Endodermal cell (in vitro differentiated cells): ENCODE measurements around the gene GNG12. TPM values are rescaled to one million over a fixed set of nuclear protein-coding genes. Genes with fewer than 3 reads are reported as not detected.
A peak's percentile ranks its signal among the peaks of the same experiment; 100 is the strongest.

ENCODE experiments used
- DNase-seq: peaks from one replicate; pipeline ENCODE4 v3.0.0-alpha.2; 2017
- H3K27ac ChIP-seq: 2 replicates; pipeline ENCODE4 v1.5.1; 2013; ENCODE audit warnings: mild to moderate bottlenecking, low read depth, low read length, moderate library complexity
- H3K27me3 ChIP-seq: 2 replicates; pipeline ENCODE4 v1.6.1; 2013; ENCODE audit warnings: mild to moderate bottlenecking, low read length, moderate library complexity; ENCODE audit not compliant: insufficient read depth, control insufficient read depth, poor library complexity, severe bottlenecking
- H3K36me3 ChIP-seq: 2 replicates; pipeline ENCODE4 v1.7.0; 2013; ENCODE audit warnings: mild to moderate bottlenecking, low read length, moderate library complexity; ENCODE audit not compliant: control insufficient read depth, insufficient read depth
- H3K4me1 ChIP-seq: one replicate; pipeline ENCODE4 v1.7.0; 2013; ENCODE audit warnings: low read length; ENCODE audit not compliant: control insufficient read depth, insufficient read depth
- H3K4me3 ChIP-seq: 2 replicates; pipeline ENCODE4 v1.5.1; 2013; ENCODE audit warnings: mild to moderate bottlenecking, low read length, moderate library complexity
- H3K9ac ChIP-seq: 2 replicates; pipeline ENCODE4 v1.6.1; 2013; ENCODE audit warnings: mild to moderate bottlenecking, low read length, moderate library complexity; ENCODE audit not compliant: poor library complexity, severe bottlenecking; ENCODE audit errors: extremely low read depth
- H3K9me3 ChIP-seq: 2 replicates; pipeline ENCODE4 v1.6.1; 2013; ENCODE audit warnings: mild to moderate bottlenecking, low read length, moderate library complexity; ENCODE audit not compliant: control insufficient read depth
- H3K27ac Mint-ChIP-seq: 2 replicates; pipeline ENCODE4 v1.8.0; 2020; ENCODE audit warnings: mixed read lengths
- H3K27me3 Mint-ChIP-seq: 2 replicates; pipeline ENCODE4 v1.8.0; 2021; ENCODE audit warnings: mild to moderate bottlenecking, mixed read lengths; ENCODE audit not compliant: insufficient read depth
- H3K36me3 Mint-ChIP-seq: 2 replicates; pipeline ENCODE4 v1.8.0; 2020; ENCODE audit warnings: low read depth, mixed read lengths
- H3K4me1 Mint-ChIP-seq: 2 replicates; pipeline ENCODE4 v1.8.0; 2020; ENCODE audit warnings: mixed read lengths
- H3K4me3 Mint-ChIP-seq: 2 replicates; pipeline ENCODE4 v1.8.0; 2020; ENCODE audit warnings: mild to moderate bottlenecking, moderate library complexity, mixed read lengths
- H3K9me3 Mint-ChIP-seq: 2 replicates; pipeline ENCODE4 v1.8.0; 2020; ENCODE audit warnings: mild to moderate bottlenecking, mixed read lengths
- WGBS, 2 experiments: methylation state at CpG; one replicate each; pipeline versions ENCODE4 v1.1.5 to v1.1.7; 2013; ENCODE audit warnings: missing lambda C conversion rate in 2 of 2, mixed read lengths in 1 of 2; ENCODE audit not compliant: insufficient coverage in 1 of 2, insufficient read length in 1 of 2; 5-methylcytosine and 5-hydroxymethylcytosine counted together
- total RNA-seq, 2 donors: library from RNA; stranded (reverse); fragmentation: NEBNext Ultra II Directional in 1 of 2; extraction: Animal tissue kit (Norgen Biotek cat#: 25700) in 1 of 2; gene quantifications; 2 replicates in 1 of 2; 3 replicates in 1 of 2; pipeline ENCODE4 v1.2.1, GENCODE V29; 2021
- TF ChIP-seq, protein P1 (sequence below): fragments of 200-600 bp; sonication (generic); conservative IDR thresholded peaks from 2 replicates; pipeline ENCODE4 v1.5.0; 2021; ENCODE audit warnings: antibody characterized with exemption, mild to moderate bottlenecking

The GNG12 gene
- total RNA-seq, 2 donors from 2014 or later: 7.7 to 9.2 TPM

DNA sequence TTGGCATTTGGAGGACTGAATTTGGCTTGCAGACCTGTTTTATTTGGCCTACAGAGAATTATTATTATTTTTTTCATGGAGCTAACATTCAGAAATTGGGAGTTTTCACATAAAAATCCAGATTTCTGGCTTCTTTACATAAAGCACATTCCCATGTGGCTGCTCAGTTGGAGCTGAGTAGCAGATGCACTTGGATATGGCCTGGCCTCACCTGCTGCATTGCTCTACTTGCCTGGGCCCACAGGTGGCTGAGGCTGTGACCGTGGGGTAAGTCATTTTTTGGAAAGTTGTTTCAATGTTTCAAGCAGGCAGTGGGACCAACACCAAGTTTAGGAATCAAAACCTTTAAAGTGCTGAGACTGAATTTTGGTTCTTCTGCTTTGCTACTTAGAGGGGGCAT is 91.5 kb downstream of the GNG12 start:
- no peaks in the 10 kb centered on the region for H3K36me3 ChIP-seq
- Mint-ChIP-seq H3K27me3 (peaks cover 4% of the 10 kb centered on the region), H3K9me3 (no peaks in the 10 kb centered on the region), H3K36me3 (no peaks in the 10 kb centered on the region), H3K27ac (no peak overlapping the region), H3K4me1 (peaks cover 40% of the 10 kb centered on the region), H3K4me3 (no peak overlapping the region)
- H3K4me1 ChIP-seq: peaks cover 16% of the 10 kb centered on the region
- WGBS, 2 experiments: 60 to 94% methylated on average over 1 of the region's 1 CpG
- no peaks in the 10 kb centered on the region for H3K9me3 ChIP-seq
- H3K9ac ChIP-seq: no peak overlapping the region
- no peak for DNase-seq
- TF ChIP-seq, protein P1, sequence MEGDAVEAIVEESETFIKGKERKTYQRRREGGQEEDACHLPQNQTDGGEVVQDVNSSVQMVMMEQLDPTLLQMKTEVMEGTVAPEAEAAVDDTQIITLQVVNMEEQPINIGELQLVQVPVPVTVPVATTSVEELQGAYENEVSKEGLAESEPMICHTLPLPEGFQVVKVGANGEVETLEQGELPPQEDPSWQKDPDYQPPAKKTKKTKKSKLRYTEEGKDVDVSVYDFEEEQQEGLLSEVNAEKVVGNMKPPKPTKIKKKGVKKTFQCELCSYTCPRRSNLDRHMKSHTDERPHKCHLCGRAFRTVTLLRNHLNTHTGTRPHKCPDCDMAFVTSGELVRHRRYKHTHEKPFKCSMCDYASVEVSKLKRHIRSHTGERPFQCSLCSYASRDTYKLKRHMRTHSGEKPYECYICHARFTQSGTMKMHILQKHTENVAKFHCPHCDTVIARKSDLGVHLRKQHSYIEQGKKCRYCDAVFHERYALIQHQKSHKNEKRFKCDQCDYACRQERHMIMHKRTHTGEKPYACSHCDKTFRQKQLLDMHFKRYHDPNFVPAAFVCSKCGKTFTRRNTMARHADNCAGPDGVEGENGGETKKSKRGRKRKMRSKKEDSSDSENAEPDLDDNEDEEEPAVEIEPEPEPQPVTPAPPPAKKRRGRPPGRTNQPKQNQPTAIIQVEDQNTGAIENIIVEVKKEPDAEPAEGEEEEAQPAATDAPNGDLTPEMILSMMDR: no peak
- H3K27ac ChIP-seq: no peak overlapping the region
- H3K27me3 ChIP-seq: peaks cover 14% of the 10 kb centered on the region
- no peak overlapping the region for H3K4me3 ChIP-seq

DNA sequence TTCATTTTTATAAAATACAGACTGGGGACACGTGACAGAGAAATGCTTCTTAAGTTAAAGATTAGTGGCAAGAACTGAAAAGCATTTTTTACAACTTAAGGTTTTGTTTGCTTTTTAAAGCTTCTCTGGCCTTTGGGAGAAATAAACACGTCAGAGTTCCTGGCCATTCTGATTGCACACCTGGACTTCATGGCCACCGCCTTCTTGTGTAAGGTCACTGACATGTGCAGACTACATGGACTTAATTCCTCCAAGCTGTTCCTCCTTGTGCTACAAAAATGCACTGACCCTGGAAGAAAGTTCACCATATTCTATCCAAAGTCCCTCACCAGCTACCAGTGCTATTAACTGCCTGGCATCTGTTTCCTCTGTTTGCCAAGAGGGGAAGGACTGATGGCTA is 92.1 kb downstream of the GNG12 start:
- Histone ChIP-seq H3K4me1 (peaks cover 20% of the 10 kb centered on the region), H3K27ac (no peak overlapping the region), H3K36me3 (no peaks in the 10 kb centered on the region), H3K9ac (no peak overlapping the region), H3K9me3 (no peaks in the 10 kb centered on the region), H3K4me3 (no peak overlapping the region), H3K27me3 (peaks cover 14% of the 10 kb centered on the region)
- no peak overlapping the region for H3K4me3 Mint-ChIP-seq
- H3K4me1 Mint-ChIP-seq: peaks cover 37% of the 10 kb centered on the region
- TF ChIP-seq, protein P1: no peak
- no peak for DNase-seq
- peaks cover 4% of the 10 kb centered on the region for H3K27me3 Mint-ChIP-seq
- H3K27ac Mint-ChIP-seq: no peak overlapping the region
- H3K36me3 Mint-ChIP-seq: no peaks in the 10 kb centered on the region
- 98 to 100% methylated on average over 3 of the region's 3 CpGs for WGBS, 2 experiments
- no peaks in the 10 kb centered on the region for H3K9me3 Mint-ChIP-seq

DNA sequence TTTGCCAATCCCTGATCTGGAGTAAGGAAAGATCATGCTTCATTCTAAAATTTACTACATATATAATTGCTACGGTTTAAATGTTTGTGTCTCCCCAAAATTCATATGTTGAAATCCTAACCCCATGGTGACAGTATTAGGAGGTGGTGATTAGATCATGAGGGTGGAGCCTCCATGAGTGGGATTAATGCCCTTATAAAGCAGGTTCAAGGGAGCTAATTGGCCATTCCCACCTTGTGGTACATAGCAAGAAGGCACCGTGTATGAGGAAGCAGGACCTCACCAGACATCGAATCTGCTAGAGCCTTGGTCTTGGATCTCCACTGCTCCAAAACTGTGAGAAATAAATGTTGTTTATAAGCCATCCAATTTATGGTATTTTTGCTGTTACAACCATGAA is 92.7 kb downstream of the GNG12 start:
- no peaks in the 10 kb centered on the region for H3K9me3 ChIP-seq
- no peak overlapping the region for H3K4me3 Mint-ChIP-seq
- no peak overlapping the region for H3K27ac ChIP-seq
- no peaks in the 10 kb centered on the region for H3K36me3 ChIP-seq
- peaks cover 37% of the 10 kb centered on the region for H3K4me1 Mint-ChIP-seq
- peaks cover 22% of the 10 kb centered on the region for H3K4me1 ChIP-seq
- TF ChIP-seq, protein P1: peak; percentile 29
- no peaks in the 10 kb centered on the region for H3K36me3 Mint-ChIP-seq
- H3K9me3 Mint-ChIP-seq: no peaks in the 10 kb centered on the region
- H3K27me3 ChIP-seq: peaks cover 14% of the 10 kb centered on the region
- no peak overlapping the region for H3K27ac Mint-ChIP-seq
- H3K9ac ChIP-seq: no peak overlapping the region
- H3K4me3 ChIP-seq: no peak overlapping the region
- WGBS, 2 experiments: 87 to 92% methylated on average over 2 to 3 of the region's 3 CpGs
- no peak for DNase-seq
- H3K27me3 Mint-ChIP-seq: peaks cover 4% of the 10 kb centered on the region
